Panc1 (cell line): Measurements from ENCODE around the gene APP. TPM values are rescaled to one million over a fixed set of nuclear protein-coding genes. Genes with fewer than 3 reads are reported as not detected.

Experiments
- ATAC-seq: fragments of 200-7000 bp; cut with Tn5 transposase; 2 replicates; pipeline ENCODE4 v1.9.1; 2020; ENCODE audit warnings: mild to moderate bottlenecking, moderate library complexity
- BruUV-seq: library from RNA; stranded (reverse); fragments of 400-500 nt; replicated peaks from 2 replicates; lab custom pipeline; 2021; lab: Mats Ljungman, UMichigan
- CTCF ChIA-PET: fragments of 300-600 bp; sonication (Branson Sonifier 250); formaldehyde crosslinking; loops from one replicate; lab custom pipeline; 2022; ENCODE audit warnings: antibody characterized with exemption; lab: Charles Lee
- POLR2A ChIA-PET: fragments of 300-600 bp; sonication (Branson Sonifier 250); formaldehyde crosslinking; loops from one replicate; lab custom pipeline; 2022; ENCODE audit warnings: antibody characterized with exemption; lab: Charles Lee
- DNase-seq: peaks from one replicate; pipeline ENCODE4 v3.0.0-alpha.2; 2010; ENCODE audit warnings: low read depth, low spot score
- H3K27ac ChIP-seq: 2 replicates; pipeline ENCODE4 v1.5.1; 2011; ENCODE audit warnings: mild to moderate bottlenecking, low read length, inconsistent platforms
- H3K27me3 ChIP-seq: fragments of 200-500 bp; sonication (Bioruptor generic); 2 replicates; pipeline ENCODE4 v1.6.0; 2014; ENCODE audit warnings: low read length, inconsistent platforms; ENCODE audit not compliant: control insufficient read depth, insufficient read depth
- H3K36me3 ChIP-seq: fragments of 200-500 bp; sonication (Bioruptor generic); 2 replicates; pipeline ENCODE4 v1.5.1; 2014; ENCODE audit warnings: inconsistent platforms, mild to moderate bottlenecking, low read length, moderate library complexity; ENCODE audit not compliant: control insufficient read depth, insufficient read depth
- H3K4me1 ChIP-seq: 2 replicates; pipeline ENCODE4 v1.5.1; 2011; ENCODE audit warnings: inconsistent platforms, mild to moderate bottlenecking, low read length, moderate library complexity; ENCODE audit not compliant: control insufficient read depth, insufficient read depth
- H3K4me3 ChIP-seq, 2 experiments: 2 replicates each; pipeline ENCODE4 v1.5.1; 2011 to 2012; ENCODE audit warnings: low read depth in 2 of 2, low read length in 2 of 2, mild to moderate bottlenecking in 2 of 2, inconsistent platforms in 1 of 2, moderate library complexity in 1 of 2
- H3K9me3 ChIP-seq: fragments of 200-500 bp; sonication (Bioruptor generic); 2 replicates; pipeline ENCODE4 v1.5.1; 2014; ENCODE audit warnings: low read depth, mild to moderate bottlenecking, inconsistent platforms, low read length, moderate library complexity; ENCODE audit not compliant: control insufficient read depth, insufficient read depth
- CTCF ChIP-seq: fragments of 450-650 bp; IDR thresholded peaks from 2 replicates; pipeline ENCODE4 v1.5.1; 2017; ENCODE audit warnings: mild to moderate bottlenecking
- POLR2AphosphoS5 ChIP-seq: IDR thresholded peaks from 2 replicates; pipeline ENCODE4 v1.6.1; 2012; ENCODE audit warnings: mild to moderate bottlenecking, low read depth, low read length, moderate library complexity
- REST ChIP-seq, 2 experiments: IDR thresholded peaks; 2 replicates each; pipeline ENCODE4 v1.6.1; 2011 to 2012; ENCODE audit warnings: low read depth in 2 of 2, control low read depth in 1 of 2, low read length in 1 of 2, mild to moderate bottlenecking in 1 of 2, moderate library complexity in 1 of 2; ENCODE audit not compliant: insufficient read depth in 1 of 2
- SIN3A ChIP-seq: IDR thresholded peaks from 2 replicates; pipeline ENCODE4 v1.6.1; 2012; ENCODE audit warnings: low read depth, mild to moderate bottlenecking, low read length, moderate library complexity, borderline replicate concordance; ENCODE audit not compliant: insufficient read depth
- TCF7L2 ChIP-seq: IDR thresholded peaks from 2 replicates; pipeline ENCODE4 v1.6.1; 2011; ENCODE audit warnings: mild to moderate bottlenecking, low read depth, low read length, inconsistent platforms
- in situ Hi-C: cut with HindIII; loops from 2 replicates; pipeline ENCODE4 v1.10.0; 2016; ENCODE audit warnings: low sequenced_read_pairs, low pct_unique_long_range_greater_than_20kb
- intact Hi-C: fragments of 100-400 bp; cut with micrococcal nuclease; formaldehyde crosslinking; loops from one replicate; pipeline ENCODE4 v1.10.0; 2022; ENCODE audit not compliant: unreplicated experiment
- total RNA-seq: library from RNA; stranded (reverse); gene quantifications from one replicate; pipeline ENCODE4 v1.2.1, GENCODE V29; 2021; ENCODE audit not compliant: unreplicated experiment

APP gene
- total RNA-seq, 1 experiment from 2014 or later, result 542 TPM

- in situ Hi-C loops (no loop called here), intact Hi-C loops (no loop called here)
- no peak for TF ChIP-seq CTCF
- no peak for TF ChIP-seq TCF7L2
- TF ChIP-seq SIN3A, result no peak
- TF ChIP-seq REST (IDR thresholded peaks at IDR 0.05; ENCODE audit: insufficient read depth in 1 of 2, low read depth in 2 of 2, low read length in 1 of 2), result no peak
- no peak for TF ChIP-seq POLR2AphosphoS5
- no peak for ATAC-seq
- POLR2A ChIA-PET, result no interaction called here
- H3K4me1 ChIP-seq, result peaks cover under 1% of the 10 kb centered on the region; the same call in 1 of the 2 replicates
- H3K27ac ChIP-seq, result no peak overlapping the region
- BruUV-seq, result no TSS peak
- no peak overlapping the region for H3K4me3 ChIP-seq
- no peak for DNase-seq
- no peaks in the 10 kb centered on the region for H3K27me3 ChIP-seq
- no peaks in the 10 kb centered on the region for H3K9me3 ChIP-seq
- CTCF ChIA-PET, result no interaction called here
- H3K36me3 ChIP-seq, result peaks cover 8% of the 10 kb centered on the region
Observed at GRCh38 chr21:26087223-26087918, 83.2 kb downstream of the APP start.

GRCh38 chr21:26085882-26086281 lies 84.7 kb downstream of the APP start:
- POLR2A ChIA-PET, result no interaction called here
- BruUV-seq, result no TSS peak

More at GRCh38 chr21:26085882-26086281, 84.7 kb downstream of the APP start:
- no peaks in the 10 kb centered on the region for H3K4me1 ChIP-seq
- no peak overlapping the region for H3K27ac ChIP-seq
- H3K4me3 ChIP-seq, result no peak overlapping the region
- CTCF ChIA-PET, result no interaction called here
- no peak for DNase-seq
- TF ChIP-seq CTCF, result no peak
- no peak for TF ChIP-seq TCF7L2
- TF ChIP-seq REST (IDR thresholded peaks at IDR 0.05; ENCODE audit: insufficient read depth in 1 of 2, low read depth in 2 of 2, low read length in 1 of 2), result no peak
- no peak for TF ChIP-seq POLR2AphosphoS5
- TF ChIP-seq SIN3A, result no peak
- intact Hi-C loops (no loop called here), in situ Hi-C loops (no loop called here)
- H3K27me3 ChIP-seq, result no peaks in the 10 kb centered on the region
- peaks cover 8% of the 10 kb centered on the region for H3K36me3 ChIP-seq
- no peaks in the 10 kb centered on the region for H3K9me3 ChIP-seq
- ATAC-seq, result no peak
